Neural crest cell (in vitro differentiated cells): ENCODE data around the gene STPG3. TPM values are rescaled to one million over a fixed set of nuclear protein-coding genes. Genes with fewer than 3 reads are reported as not detected.

Source experiments
- DNase-seq: peaks from one replicate; pipeline ENCODE4 v3.0.0; 2021; ENCODE audit warnings: low read depth, mixed read lengths, low spot score
- H3K27ac Mint-ChIP-seq: one replicate; pipeline ENCODE4 v1.8.0; 2021; ENCODE audit warnings: mild to moderate bottlenecking, mixed read lengths; ENCODE audit not compliant: unreplicated experiment
- H3K27me3 Mint-ChIP-seq: 2 replicates; pipeline ENCODE4 v1.8.0; 2021; ENCODE audit warnings: low read depth, mild to moderate bottlenecking, mixed read lengths
- H3K36me3 Mint-ChIP-seq: 2 replicates; pipeline ENCODE4 v1.8.0; 2021; ENCODE audit warnings: low read depth, mild to moderate bottlenecking, mixed read lengths
- H3K4me1 Mint-ChIP-seq: 2 replicates; pipeline ENCODE4 v1.8.0; 2021; ENCODE audit warnings: mixed read lengths
- H3K4me3 Mint-ChIP-seq: one replicate; pipeline ENCODE4 v1.8.0; 2021; ENCODE audit warnings: mild to moderate bottlenecking, mixed read lengths
- H3K9me3 Mint-ChIP-seq: 2 replicates; pipeline ENCODE4 v1.8.0; 2021; ENCODE audit warnings: mixed read lengths
- total RNA-seq: library from RNA; stranded (reverse); gene quantifications from 2 replicates; pipeline ENCODE4 v1.2.1, GENCODE V29; 2021
- TF ChIP-seq, protein P1 (sequence below): fragments of 200-600 bp; sonication (generic); conservative IDR thresholded peaks from 2 replicates; pipeline ENCODE4 v1.5.0; 2021; ENCODE audit warnings: antibody characterized with exemption, mild to moderate bottlenecking

STPG3 gene
- total RNA-seq, 1 donor from 2014 or later: 0.26 TPM

DNA sequence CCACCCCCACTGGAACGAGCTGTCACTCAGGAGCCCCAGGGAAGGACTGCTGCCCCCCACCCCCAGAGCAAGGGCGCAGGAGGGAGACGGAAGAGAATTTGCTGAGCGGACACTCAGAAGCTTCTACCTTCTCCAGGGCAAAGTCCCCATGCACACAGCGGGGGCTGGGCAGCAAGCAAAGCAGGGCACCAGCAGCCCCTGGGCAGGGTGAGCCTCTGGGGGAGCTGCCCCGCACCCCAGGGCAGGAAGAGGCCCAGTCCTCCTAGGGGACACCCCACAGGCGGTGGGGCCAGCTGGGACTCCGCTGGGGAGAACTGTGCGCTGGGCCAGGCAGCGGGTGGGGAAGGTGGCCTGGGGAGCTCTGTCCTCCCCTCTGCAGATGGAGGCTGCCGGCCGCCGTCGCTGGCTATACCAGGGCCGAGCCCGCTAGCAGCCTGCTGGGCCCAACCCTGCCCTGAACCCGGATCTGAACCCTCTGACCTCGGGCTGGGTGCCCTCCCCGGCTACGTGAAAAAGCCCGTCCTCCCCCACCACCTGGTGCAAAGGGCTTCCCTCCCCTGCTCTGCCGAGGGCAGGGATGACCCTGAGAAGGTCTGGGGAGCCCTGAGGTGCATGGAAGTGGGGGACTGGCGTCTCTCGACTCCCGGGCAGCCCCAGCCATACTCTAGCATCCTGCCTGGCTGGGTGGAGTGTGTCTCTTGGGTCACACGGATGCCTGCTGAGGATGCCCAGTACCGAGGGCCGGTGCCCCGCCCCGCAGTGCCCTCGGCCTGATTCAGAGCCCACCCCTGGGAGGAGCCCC lies 21.0 kb upstream of the STPG3 start:
- Mint-ChIP-seq H3K27me3 (peaks cover 3% of the 10 kb centered on the region), H3K4me3 (no peak overlapping the region), H3K9me3 (no peaks in the 10 kb centered on the region), H3K4me1 (peaks cover 4% of the 10 kb centered on the region), H3K27ac (no peak overlapping the region), H3K36me3 (no peaks in the 10 kb centered on the region)
- no peak for DNase-seq
- TF ChIP-seq, protein P1, sequence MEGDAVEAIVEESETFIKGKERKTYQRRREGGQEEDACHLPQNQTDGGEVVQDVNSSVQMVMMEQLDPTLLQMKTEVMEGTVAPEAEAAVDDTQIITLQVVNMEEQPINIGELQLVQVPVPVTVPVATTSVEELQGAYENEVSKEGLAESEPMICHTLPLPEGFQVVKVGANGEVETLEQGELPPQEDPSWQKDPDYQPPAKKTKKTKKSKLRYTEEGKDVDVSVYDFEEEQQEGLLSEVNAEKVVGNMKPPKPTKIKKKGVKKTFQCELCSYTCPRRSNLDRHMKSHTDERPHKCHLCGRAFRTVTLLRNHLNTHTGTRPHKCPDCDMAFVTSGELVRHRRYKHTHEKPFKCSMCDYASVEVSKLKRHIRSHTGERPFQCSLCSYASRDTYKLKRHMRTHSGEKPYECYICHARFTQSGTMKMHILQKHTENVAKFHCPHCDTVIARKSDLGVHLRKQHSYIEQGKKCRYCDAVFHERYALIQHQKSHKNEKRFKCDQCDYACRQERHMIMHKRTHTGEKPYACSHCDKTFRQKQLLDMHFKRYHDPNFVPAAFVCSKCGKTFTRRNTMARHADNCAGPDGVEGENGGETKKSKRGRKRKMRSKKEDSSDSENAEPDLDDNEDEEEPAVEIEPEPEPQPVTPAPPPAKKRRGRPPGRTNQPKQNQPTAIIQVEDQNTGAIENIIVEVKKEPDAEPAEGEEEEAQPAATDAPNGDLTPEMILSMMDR: no peak

DNA sequence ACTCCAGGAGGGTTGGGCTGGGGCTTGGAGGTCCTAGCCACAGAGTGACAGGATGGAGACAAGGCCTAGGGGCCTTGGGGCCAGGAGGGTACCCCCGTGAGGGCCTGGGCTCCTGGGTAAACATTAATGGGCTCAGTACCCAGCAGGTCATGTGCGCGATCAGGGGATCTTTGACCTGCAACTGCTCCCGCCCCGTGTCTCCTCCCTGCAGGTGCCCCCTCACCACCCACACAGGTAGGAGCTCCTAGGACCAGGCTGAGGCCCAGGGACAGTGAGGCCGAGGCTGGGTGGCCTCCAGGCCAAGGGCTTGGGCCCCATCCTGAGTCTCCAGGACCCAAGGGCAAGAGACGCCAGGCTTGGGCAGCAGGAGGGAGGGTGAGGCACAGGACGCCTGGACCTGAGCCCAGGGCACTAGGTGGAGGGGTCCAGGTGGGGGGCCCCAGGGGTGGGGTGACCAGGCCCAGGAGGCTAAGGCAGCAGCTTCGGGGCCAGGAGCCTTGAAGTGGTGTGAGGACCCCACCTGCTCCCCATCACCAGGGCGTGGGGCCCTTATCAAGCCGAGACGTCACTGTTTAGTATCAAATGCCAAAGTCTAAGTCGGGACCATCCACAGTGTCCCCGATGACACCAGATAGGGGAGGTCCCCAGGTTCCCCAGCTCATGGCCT lies 20.2 kb upstream of the STPG3 start, which contains the start of gene SLC34A3:
Gene SLC34A3, plus strand, starts transcription at position 197 of the 667 bp plus-strand sequence. CDS start 802 bp downstream, outside the sequence.
- Mint-ChIP-seq H3K36me3 (no peaks in the 10 kb centered on the region), H3K4me1 (peaks cover 4% of the 10 kb centered on the region), H3K27me3 (peaks cover 3% of the 10 kb centered on the region), H3K27ac (no peak within 1 kb of the TSS), H3K9me3 (no peaks in the 10 kb centered on the region), H3K4me3 (no peak within 1 kb of the TSS)
- DNase-seq: no peak
- TF ChIP-seq, protein P1: no peak

DNA sequence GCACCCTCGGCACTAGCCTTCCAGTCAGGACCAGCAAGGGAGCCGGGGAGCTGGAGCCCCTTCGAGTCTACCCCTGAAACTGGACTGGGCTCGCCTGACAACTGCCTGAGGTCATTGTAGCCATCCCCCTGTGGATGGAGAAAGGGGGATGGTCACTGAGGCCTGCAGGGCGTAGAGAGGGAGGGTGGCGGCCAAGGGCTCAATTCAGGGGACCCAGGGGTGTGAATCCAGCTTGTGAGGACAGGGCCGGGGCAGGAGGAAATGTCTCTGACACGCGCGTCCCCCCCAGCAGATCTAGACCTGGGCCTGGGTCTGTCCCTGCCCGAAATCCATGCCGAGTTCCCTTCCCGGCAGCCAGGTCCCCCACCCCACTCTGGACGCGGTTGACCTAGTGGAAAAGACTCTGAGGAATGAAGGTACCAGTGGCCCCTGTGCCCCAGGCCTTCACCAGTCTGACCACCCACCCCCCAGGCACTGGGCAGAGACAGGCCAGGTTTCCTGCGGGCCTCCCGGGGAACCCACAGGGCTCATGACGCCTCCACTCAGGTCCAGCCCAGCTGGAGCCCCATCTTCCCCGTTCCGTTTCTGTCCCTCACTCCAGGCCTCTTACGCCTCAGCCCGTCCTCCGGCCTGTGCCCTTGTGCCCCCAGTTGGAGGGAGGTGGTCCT lies 19.6 kb upstream of the STPG3 start:
- DNase-seq: no peak

DNA sequence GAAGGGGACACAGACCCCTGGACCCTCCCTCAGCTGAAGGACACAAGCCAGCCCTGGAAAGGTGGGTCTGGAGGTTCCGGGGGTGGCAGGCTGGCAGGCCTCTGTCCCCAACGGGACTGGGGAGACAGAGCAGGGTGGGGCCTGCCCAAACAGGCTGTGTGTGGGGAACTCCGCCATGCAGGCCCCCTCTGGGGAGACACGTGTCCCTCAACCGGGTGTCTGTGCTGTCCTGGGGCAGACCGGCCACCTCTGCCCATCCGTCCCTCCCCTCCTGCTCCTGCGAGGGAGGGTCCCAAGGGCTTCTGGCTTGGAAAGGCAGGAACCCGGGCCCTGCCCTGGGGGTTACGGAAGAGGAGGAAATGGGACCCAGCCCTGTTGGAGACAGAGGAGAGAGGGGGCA lies 19.0 kb upstream of the STPG3 start:
- Mint-ChIP-seq H3K27ac (no peak overlapping the region), H3K4me1 (peaks cover 4% of the 10 kb centered on the region), H3K9me3 (no peaks in the 10 kb centered on the region), H3K4me3 (no peak overlapping the region), H3K36me3 (no peaks in the 10 kb centered on the region), H3K27me3 (peaks cover 3% of the 10 kb centered on the region)
- no peak for DNase-seq
- TF ChIP-seq, protein P1: no peak

More for the DNA sequence above, 19.6 kb upstream of the STPG3 start:
- H3K9me3 Mint-ChIP-seq: no peaks in the 10 kb centered on the region
- H3K27me3 Mint-ChIP-seq: peaks cover 3% of the 10 kb centered on the region
- H3K4me1 Mint-ChIP-seq: peaks cover 4% of the 10 kb centered on the region
- no peak overlapping the region for H3K4me3 Mint-ChIP-seq
- TF ChIP-seq, protein P1: no peak
- no peak overlapping the region for H3K27ac Mint-ChIP-seq
- no peaks in the 10 kb centered on the region for H3K36me3 Mint-ChIP-seq

DNA sequence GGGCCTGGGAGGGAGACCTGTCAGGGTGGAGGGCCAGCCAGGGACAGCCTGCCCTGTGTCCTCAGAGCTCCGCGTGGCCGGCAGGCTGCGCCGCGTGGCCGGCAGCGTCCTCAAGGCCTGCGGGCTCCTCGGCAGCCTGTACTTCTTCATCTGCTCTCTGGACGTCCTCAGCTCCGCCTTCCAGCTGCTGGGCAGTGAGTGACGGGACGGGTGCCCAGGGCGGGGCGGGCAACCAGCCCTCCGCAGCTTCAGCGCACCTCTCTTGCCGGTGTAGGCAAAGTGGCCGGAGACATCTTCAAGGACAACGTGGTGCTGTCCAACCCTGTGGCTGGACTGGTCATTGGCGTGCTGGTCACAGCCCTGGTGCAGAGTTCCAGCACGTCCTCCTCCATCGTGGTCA lies 18.6 kb upstream of the STPG3 start:
- Mint-ChIP-seq H3K36me3 (no peaks in the 10 kb centered on the region), H3K27me3 (peaks cover 2% of the 10 kb centered on the region), H3K9me3 (no peaks in the 10 kb centered on the region), H3K27ac (no peak overlapping the region), H3K4me3 (no peak overlapping the region), H3K4me1 (peaks cover 2% of the 10 kb centered on the region)
- DNase-seq: no peak
- TF ChIP-seq, protein P1: no peak
